LNCAP (cell line): ENCODE measurements around the gene STX16.

Experiments
- CTCF ChIP-seq: fragments of 450-650 bp; IDR thresholded peaks from 2 replicates; pipeline ENCODE4 v1.5.1; 2017; ENCODE audit warnings: mild to moderate bottlenecking

Gene STX16

GRCh38 chr20:58655328-58656107, 4.4 kb downstream of the STX16 start:
- TF ChIP-seq CTCF = no peak

- no peak for TF ChIP-seq CTCF
Observed at GRCh38 chr20:58656831-58657230, 5.7 kb downstream of the STX16 start.

- no peak for TF ChIP-seq CTCF
Observed at GRCh38 chr20:58657262-58657661, 6.2 kb downstream of the STX16 start.

GRCh38 chr20:58657986-58658385, 6.9 kb downstream of the STX16 start:
- TF ChIP-seq CTCF = no peak

- no peak for TF ChIP-seq CTCF
Observed at GRCh38 chr20:58658760-58659159, 7.7 kb downstream of the STX16 start.

GRCh38 chr20:58659841-58660240, 8.8 kb downstream of the STX16 start:
- TF ChIP-seq CTCF = no peak

- TF ChIP-seq CTCF = no peak
Observed at GRCh38 chr20:58660855-58661597, 9.9 kb downstream of the STX16 start.
